HG03520 (cell line): ENCODE measurements around the gene FRMD1.

ENCODE experiments used
- ATAC-seq: cut with Tn5 transposase; IDR thresholded peaks from one replicate; pipeline ENCODE4 v1.9.1; 2021; ENCODE audit warnings: mild to moderate bottlenecking, moderate library complexity; ENCODE audit not compliant: unreplicated experiment

The FRMD1 gene

DNA sequence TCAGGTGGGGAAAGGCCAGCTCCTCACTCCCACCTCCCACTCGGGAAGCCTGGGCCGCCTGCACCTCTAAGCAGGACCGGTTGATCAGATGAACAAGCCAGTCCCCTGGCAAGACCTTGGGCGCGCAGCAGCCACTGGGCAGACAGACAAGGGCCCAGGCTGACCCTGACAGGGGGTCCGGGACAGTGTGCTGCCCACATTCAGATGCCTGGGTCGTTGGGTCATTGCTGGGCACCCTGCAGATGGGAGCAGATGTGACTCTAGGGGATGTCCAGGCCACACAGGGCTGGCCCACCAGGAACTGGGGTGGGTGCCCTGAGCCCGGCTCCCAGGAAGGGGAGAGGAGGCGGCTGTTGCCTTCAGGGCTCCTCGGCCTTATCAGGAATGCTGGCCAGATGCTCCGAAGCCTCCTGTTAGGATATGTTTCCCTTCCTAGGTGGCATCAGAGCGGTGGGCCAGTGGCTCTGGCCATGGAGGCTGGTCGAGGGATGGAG, 17.3 kb upstream of the FRMD1 start:
- ATAC-seq, result no peak

DNA sequence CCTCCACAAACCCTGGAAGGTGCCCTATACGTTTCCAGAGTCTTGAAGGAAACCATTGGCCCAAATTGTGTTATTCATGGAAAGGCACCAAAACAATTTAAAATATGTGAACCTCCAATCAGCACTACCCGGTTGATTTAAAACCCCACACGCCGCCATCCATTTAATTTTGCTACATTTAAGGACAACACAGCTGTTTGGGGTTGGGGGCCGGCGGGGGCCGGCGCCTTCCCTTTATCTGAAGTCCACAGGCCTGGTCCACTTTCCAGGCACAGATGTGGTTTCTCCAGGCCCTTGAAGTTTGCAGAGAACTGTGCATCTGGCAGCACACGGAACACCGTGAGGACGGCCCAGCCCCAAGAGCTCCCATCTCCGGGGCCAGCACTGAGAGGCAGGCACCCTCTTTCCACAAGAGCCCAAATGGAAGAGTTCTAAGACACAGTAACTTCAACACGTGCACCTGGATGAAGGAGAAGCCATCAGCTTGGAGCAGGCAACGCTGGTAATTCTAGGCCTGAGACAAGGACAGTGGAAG, 16.8 kb upstream of the FRMD1 start:
- no peak for ATAC-seq

DNA sequence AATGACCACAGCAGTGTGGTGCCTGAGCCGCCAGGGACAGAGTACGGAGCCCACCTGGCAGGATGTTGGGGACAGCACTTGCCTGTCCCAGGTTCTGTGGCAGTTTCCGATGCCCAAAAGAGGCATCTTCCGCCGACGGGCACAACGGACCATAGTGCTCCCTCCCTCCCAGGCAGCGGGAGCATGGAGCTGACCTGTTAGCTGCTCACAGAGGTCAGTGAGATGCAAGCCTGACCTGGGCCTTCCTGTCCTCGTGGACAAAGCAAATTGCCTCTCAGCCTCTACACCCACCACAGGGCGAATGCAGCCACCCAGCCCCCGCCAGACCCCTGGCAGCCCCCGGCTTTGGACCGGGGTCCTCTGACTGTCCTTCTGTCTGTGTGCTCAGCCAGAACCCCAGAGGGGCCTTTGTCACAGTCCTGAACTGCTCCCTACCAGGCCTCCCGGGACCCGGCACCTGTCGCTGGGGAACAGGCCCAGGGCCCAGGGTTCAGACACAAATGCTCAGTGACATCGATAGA, 16.2 kb upstream of the FRMD1 start:
- no peak for ATAC-seq

DNA sequence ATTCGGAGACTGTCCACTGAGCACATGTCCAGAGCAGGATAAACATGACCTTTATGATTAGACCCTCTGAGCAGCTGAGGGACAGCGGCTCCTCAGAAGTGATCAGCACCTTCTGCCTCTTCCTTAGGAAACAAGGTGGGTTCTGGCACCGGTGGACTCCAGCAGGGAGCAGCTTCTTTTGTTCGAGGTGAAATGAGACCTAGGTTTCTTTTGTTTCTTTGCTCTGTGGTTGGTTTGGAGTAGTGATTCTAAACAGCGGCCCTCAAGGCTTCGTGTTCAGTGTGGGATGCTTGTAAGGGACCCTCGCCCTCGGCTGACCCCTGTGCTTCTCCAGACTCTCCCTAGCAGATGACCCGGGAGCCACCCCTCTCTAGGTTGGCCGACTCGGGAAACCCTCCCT, 14.6 kb upstream of the FRMD1 start:
- no peak for ATAC-seq

DNA sequence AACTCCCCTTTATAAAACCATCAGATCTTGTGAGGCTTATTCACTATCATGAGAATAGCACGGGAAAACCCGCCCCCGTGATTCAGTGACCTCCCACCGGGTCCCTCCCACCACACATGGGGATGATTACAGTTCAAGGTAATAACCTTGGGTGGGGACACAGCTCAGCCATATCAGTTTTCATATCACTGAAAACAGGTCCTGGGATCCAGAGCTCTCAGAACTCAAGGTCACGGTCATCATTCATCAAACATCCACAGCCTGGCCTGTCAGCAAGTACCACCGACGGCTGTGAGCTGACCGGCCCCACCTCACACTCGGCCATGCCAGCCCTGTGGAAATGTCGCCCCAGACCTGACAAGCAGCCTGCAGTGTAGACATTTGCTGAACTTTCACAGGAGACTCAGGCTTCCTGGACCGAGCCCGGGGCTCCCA, 14.1 kb upstream of the FRMD1 start:
- no peak for ATAC-seq

DNA sequence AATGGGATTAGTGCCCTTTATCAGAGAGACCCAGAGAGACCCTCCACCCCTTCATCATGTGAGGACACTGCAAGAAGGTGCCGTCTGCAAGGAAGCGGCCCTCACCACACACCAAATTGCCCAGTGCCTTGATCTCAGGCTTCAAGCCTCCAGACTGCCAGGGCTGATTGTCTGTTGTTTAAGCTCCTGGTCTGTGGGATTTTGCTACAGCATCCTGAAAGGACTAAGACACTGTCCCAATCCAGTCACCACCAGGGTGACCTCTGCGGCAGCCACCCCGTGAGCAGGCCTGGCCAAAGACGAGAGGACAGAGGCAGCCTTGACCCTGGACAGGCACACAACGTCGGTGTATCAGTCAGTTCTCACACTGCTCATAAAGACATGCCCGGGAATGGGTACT, 13.5 kb upstream of the FRMD1 start:
- no peak for ATAC-seq

DNA sequence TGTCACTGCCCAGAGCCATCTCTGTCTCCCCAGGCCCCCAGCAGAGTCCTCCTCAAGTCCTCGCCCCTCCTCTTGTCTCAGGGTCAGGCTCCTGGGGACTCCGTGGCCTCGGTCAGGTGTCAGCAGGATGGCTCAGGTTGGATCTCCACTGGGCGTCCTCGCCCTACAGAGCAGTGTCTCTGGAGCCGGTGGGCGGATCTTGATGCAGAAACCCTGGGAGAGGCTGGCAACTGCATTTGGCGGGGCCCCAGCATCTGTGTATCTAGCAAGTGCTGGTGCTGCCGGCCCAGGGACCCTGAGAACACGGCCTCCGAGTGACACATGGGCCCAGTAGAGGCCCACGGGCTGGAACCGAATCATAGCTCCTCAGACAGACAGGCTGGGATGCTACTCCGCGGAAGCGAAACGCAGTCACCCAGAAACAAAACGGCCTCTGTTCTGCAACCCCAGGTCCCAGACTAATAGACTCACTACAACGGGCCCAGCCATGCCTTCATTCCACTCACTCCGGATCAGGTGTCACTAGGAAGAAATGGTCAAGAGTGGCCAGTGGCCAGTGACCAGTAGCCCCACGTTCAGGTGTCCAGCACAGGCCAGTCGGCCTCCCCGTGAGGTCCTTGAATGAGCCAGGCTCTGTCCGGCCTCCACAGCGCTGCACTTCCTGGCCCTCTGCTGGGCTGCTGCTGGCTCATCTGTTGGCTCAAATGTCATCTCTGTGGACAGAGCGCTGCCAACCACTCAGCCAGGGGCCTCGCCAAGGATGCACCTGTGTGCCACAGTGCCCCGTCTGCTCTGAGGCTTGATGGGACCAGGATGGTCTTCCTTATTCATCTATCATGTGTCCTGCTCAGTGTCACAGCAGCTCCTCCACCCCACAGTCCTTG, 12.6 kb upstream of the FRMD1 start:
- ATAC-seq, result no peak

DNA sequence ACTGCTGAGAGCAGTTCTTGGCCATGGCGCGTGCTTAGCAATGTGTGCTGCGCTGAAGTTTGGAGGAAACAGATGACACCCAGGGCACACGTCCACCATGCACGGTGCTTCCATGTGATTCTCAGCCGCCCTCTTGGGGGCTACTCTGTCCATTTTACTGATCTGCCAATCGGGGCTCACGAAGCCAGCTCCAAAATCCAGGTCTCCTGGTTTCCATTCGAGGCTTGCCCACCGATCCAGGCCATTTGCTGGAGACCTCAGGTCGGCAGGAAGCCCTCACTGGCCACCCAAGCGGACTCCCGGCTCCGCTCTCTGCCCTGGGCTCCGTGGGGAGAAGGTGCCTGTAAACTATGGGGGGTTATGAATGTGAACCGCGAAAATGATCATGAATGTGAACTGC, 11.7 kb upstream of the FRMD1 start:
- no peak for ATAC-seq

DNA sequence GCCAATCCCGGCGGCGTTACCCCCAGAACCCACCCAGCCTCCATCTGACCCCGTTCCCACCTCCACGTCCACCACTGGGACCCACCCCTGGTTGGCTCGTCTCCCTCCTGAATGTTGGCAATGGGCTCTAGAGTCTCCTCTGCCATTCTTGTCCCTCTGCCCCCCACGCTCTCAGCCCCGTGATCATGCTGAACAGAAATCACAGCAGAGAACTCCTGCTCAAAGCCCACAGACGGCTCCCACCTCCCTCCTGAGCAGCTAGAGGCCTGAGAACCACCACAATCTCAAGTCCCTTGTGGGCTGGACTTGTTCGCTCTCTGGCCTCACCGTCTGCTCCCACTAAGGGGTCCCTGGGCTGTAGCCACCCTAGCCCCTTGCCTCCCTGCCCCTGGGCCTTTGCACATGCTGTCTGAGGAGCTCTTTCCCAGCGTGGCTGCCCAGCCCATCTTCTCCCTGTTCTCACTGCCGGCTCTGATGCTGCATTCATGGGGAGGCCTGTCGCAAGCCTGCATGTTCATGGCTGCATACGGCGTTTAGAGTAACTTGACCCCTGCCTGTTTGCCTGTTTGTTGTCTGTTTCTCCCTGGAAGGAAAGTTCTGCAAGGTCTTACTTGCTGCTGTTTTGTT, 11.2 kb upstream of the FRMD1 start:
- no peak for ATAC-seq

DNA sequence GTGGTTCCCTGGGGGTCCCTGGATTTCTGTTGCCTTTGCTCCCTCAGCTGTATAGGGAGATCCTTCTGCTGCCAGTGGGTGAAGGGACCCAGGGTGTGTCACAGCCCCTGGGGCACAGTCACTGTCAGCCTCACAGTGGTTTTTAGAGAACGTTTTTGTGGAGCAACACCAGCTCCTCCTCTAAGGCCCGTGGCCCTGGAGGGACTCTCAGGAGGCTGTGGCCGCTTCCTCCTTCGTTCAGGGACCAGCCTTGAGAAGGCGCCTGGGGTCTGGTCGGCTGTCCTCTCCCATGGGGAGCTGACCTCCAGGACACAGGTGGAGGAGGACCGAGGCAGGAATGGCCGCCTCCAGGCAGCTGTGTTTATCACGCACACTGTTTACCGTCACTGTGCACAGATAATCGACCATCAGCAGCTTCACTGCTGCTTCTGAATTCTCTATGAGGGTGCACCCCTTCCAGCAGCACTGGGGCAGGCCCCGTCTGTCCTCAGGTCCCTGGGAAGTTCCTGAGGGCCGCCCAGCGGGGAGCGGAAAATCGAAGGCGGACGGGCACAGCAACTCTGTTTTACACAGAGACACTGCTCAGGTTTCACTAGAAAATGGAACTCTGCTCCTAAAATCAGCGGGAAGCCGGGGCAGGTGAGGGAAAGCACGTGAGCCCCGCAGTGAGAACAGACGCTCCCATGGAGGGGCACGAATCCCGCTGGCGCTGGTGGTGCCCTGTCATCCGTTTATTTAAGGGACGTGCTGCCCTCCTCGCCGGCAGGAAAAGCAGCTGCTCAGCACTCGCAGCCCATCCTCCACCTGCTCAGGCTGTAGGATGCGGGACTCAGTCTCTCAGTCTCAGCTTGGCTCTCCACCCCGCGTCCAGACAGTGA, 10.4 kb upstream of the FRMD1 start:
- ATAC-seq, result no peak

DNA sequence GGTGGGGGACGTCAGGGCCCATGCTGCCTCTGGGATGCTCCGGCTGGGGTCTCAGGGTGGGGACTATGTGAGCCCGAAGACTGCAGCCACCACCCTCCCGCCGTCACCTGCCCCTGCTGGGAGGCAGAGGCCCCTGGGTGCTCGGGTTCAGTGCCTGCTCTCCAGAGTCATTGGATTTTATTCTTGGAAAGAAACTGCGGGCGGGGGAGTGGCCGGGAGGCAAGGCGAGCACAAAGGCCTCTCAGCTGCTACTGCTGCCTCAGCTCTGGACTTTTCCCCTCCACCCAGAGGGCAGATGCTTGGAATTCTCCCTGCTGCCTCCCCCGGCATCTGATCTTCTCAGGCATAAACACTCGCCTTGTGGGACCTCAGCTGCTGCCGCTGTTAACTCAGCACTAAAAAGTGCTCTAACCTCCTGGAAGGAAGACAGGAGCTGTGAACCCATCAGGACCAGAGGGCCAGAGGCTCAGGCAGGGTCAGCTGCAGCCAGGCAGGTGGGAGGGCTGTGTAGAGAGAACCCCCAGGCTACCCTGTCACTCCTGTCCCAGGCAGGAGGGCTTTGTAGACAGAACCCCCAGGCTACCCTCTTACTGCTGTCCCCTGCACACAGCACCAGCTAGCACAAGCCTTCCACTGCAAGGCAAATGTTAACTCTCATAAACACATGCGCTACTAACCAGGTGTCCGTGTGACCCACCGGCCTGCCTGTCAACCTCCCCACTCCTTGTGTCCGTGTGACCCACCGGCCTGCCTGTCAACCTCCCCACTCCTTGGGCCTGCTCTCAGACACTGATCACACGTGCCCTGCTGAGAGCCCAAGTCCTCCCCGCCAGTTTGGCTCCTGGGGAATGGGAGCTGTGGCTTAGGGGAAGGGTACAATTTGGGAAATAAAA, 9.4 kb upstream of the FRMD1 start:
- no peak for ATAC-seq

DNA sequence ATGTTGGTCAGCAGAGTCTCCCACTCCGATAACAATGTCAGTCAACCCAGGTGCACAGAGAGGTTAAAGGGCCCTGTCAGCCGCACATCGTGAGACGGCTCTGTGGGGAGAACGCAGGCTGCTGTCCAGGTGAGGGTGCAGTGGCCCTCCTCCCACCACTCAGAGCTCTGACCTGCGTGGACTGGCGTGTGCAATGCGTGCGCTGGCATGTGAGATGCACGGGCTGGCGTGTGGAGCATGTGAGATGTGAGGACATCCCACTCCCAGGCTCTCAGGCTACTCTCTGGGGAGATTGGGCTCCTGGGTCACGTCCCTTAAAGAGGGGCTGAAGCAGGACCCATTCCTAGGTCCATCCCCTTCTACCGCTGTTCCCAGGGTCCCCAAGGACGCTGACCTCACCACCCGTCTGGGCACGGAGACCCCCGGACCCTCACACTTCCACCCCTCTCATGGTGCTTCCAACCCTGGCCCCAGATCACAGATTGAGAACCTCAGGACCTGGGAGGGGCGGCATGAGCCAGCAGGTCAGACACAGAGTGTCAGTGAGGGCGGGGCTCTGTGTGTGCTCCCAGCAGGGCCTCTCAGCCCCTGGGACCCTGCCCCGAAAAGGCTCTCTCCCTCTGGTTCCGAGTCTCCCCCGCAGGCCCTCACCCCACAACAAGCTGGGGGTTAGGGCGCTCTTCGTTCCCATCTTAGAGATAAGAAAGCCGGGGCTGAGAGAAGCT, 8.6 kb upstream of the FRMD1 start:
- ATAC-seq, result no peak

DNA sequence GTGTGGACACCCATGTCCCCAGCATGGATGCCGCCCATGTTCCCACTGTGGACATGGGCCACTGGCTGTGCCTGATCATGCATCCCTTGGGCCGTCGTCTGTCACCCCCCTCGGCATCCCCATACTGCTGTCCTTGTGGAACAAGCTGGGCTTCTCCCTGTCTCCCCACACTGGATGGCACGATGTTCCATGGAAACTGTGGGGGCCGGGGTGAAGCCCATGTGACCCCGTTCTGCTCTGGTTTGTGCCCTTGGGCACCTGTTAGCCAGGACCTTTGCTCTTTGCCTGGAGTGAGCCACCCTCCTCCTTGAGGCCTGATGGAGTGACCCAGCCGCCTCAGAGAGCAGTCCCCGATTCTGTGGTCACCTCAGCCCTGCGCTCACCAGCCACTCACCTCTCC, 7.6 kb upstream of the FRMD1 start:
- ATAC-seq, result no peak

DNA sequence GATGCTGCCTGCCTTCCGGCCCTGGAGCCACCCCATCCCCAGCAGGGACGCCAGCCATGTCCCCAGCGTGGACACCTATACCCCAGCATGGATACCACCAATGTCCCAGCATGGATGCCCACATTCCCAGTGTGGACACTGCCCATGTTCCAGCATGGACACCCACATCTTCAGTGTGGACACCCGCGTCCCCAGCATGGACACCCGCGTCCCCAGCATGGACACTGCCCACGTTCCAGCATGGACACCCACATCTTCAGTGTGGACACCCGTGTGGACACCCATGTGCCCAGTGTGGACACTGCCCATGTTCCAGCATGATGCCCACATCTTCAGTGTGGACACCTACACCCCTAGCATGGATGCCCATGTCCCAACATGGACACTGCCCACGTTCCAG, 7.1 kb upstream of the FRMD1 start:
- no peak for ATAC-seq

DNA sequence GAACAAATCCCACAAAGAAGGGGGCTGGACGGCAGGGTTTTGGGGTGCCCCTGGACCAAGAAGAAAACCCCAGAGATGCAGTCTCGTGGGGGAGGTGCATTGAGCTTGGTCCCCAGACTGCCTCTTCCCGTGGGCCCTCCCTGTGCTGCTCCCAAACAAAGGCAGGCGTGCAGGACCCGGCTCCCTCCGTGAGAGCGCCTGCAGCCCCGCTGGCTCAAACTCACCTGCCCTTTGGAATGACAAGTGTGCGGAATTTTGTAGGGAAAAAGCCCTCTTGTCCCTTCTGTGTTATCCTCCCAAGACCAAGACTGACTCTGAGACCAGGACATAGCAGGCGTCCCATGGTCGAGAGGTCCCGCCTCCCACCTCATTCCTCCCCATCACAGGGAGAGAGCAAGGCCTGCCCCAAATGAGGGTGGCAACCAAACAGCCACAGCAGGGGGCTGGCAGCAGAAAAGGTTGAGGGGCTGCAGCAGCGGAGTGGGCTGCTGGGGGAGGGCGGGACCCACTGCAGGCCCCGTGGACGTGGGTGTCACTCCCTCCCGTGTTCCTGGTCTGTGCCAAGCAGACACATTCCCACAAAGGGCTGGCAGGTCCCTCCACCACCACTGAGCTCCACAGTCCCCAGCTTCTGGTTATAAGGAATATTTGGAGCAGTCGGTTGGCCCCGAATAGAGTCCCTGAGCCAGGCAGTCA, 5.6 kb upstream of the FRMD1 start:
- ATAC-seq, result no peak

DNA sequence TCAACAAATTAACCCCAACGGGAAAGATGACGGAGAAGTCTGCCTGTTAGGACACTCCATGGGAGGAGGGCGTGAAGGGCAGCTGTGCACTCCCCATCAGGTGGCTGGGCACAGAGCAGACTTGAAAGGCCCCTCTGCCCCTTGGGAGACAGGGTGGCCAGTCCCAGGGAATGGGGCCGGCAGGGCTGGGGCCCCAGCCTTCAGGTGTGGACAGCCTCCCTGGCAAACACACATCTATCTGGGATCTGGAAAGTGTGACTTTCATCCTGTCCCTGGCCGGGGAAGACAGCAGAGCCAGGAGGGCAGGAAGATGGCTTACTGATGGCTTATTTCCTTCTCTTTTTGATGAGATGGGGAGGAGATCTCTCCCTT, 4.5 kb upstream of the FRMD1 start:
- ATAC-seq, result no peak

DNA sequence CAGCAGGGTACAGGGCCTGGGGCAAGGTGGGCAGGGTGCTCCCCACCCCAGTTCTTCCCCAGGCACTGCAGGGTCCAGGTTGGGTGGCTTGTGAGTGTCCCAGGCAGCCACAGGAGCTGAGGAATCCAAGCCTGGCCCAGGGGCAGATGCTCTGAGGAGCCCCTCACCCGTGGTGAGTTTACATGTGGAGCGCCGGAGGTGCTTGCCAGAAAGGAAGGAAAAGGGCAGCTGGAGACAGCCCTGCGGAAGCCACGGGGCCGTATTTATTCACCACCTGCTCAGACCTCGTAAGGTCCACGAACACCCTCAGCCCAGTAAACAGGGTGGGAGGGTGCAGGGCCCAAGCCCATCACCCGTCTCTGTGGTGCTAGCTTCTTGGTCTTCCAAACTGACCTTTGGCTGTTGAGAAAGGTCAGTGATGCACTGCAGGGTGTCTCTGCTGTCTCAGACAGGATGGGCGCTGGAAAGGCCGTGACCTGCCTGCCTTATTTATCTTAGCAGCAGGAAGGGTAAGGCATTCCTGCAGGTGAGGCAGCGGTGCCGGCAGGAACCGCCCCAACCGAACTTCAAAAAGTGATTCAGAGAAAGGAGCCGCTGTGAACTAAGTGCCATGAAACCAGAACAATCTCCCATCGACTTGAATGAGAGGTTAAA, 4.0 kb upstream of the FRMD1 start:
- ATAC-seq, result no peak

DNA sequence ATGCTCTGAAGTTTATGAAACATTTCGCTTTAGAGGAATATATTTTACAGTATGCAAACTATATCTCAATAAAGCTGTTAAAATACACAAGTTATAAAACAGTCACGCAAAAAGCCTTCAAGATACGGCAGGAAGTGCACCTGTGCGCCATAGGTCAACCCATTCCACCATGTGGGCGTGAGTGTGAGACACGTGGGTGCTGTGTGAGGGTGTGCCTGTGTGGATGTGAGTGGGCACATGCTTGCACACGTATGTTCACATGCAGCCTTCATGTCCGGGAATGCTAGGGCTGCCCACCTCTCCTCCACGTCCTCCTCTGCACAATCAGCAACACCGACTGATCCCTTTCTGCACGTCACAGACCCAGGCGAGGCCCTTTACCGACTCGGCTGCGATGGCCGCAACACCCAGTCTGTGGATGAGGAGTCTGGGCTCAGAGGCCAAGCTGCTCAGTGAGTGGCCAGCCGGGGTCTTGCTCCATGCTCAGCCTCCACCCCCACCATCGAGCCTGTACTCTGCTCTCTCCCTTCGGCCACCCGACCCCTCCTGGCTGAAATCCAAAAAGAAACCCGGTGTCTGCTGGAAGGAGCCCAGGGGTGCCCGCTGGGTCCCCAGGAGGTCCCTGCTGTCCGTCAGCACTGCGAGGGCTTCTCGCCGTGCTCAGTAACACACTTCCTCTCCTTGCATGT, 3.0 kb upstream of the FRMD1 start:
- ATAC-seq, result no peak
